ENCODE measurements around the gene DNAH10.

DNA sequence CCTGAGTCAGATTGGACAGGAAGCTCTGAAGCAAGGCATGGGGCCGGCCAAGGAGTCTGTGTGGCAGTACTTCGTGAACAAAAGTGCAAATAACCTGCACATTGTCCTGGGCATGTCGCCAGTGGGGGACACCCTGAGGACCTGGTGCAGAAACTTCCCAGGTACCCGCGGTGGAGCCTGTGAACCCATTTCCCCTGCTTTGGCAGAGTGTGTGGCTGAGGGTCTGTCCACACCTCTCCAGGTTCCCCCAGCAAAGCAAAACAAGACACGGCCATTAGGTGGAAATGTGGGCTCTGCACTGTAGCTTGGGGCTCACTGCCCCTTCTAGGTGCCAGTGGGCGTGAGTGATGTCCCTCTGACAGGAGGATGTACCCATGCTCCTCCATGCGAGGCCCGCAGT is 131.2 kb downstream of the DNAH10 start:
- TF ChIP-seq SUZ12 (IDR thresholded peaks at IDR 0.05; ENCODE audit: extremely low read depth, insufficient read depth, insufficient read length) (no peak), YY1 (IDR thresholded peaks at IDR 0.05; ENCODE audit: insufficient read depth, insufficient read length) (no peak)
